A204.1 (cell line): ENCODE data around the gene CDH20.

Experiments
- FAIRE-seq: peaks from 2 replicates; lab custom pipeline; 2012; peaks lifted over from hg19 to GRCh38; lab: Jason Lieb, UNC

The CDH20 gene

DNA sequence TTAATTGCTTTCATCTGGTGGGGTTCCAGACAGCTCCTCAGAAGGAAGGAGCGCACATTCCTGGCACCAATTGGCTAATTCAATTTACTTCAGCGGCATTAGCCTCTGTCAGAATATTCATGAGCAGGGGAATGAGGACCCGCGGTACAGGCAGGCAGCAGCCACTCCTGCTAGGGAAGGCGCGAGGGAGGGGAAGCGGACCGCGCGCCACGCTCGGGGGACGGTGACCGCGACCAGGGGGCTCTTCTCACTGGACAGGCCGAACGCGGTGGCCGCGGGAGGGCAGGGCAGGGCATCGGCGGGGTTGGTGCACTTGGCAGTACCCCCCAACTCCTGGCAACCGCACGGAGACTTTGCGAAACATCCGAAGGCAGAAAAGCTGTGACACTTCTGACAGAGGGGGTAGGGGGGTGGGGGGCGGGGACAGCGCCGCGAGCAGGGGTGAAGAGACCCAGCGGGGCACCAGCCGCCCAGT is at the start of gene CDH20:
CDH20 (plus strand) TSS at position 160 of the 475 bp plus-strand sequence.
- FAIRE-seq = no peak

DNA sequence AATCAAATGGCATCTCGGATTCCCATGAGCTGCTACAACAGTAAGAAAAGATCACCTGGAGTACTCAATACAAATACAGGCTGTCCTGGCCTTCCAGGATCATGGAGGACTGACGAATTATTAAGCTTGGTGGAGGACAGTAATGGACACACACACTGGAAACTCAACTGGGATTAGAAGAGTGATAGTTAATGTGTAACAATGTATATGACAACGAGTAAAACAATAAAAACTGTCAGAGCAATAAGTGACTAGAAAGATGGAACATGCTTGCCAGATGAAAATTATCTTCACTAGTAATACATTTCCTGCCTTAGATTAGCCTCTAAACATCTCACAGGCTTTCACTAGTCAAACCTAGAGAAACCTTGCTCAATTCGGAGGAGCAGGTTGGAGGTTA is 49.2 kb upstream of the CDH20 start:
- no peak for FAIRE-seq

DNA sequence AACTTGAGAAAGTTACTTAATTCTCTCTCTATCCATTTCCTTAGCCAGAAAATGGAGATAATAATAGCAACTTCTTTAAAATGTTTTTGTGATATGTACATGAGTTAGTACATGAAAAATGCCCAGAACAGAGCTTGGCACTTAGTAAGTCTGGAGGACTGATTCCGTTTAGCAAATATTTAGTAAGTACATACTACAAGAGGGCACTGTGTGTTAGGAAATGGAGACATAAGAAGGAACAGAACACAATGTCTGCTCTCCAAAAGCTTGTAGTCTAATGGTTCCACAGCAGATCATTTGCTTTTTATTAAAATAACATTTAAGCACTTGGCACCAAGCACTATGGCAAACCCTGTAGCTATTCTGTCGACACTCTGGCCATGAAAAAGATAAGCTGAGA is 47.5 kb upstream of the CDH20 start:
- no peak for FAIRE-seq

DNA sequence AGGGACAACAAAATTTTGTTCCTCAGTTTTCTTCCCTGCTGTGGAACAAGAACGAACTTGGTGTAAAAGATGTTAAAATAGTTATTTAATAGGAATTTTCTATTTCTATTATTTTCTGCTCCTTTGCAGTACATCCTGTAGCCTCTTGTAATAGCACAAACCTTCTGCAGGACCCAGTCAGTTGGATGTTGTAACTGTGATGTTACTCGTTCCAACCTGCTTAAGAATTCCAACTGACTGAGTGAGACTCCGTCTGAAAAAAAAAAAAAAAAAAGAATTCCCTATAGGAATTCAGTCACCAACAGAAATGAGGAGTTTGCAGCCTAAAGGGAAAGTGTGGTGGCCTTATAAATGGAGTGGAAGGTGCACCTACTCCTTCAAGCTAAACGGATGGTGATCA is 46.4 kb upstream of the CDH20 start:
- FAIRE-seq = no peak

DNA sequence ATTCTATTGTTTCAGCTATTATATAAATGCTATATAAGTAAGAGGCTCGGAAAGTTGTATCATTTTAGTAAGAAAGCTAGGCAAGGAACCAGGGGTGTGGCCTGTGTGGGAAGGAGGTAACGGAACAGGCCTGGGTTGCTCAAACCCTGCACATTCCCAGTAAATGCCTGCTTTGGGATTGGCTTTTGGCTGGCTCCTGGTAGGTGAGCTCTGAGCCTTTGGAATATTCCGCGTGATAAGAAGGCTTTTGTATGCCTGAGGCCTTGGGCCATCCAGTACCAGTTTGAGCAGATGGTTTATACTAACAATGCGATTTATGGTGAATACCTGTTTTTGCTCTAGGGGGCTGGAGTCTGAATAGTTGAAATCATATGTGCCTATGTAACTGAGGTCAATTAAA is 42.6 kb upstream of the CDH20 start:
- FAIRE-seq = no peak

DNA sequence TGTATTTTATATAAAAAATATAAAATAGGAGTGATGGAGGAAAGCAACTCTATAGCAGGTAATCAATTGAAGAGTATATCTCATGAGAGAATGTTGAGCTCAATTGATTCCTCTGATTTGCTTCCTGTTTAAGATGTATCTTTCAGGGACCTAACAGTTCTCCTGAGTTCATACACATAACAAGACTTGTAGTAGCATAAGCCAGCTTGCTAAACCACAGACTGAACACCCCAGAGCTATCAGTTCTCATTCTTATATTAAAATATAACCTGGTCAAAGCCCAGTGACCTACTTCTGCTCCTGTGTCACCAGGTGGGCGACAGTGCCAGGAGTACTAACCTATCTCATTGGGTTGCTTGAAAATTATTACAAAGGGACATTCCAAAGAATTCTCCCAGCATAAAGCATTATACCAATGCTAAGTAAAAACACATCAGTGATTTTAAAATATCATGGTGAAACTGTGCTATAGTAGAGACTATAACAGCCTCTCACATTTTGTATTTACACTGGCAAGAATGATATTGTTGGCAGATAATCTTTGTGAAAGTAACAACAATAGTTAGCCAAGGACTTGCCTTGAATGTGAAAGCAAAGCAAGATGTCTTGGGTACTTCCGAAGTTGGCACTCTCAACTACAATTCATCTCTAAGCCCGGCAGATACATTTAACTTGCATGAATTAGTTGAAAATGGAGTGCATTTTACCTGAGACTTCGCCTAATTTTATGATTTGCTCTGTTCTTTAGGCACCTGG is 40.8 kb upstream of the CDH20 start:
- no peak for FAIRE-seq

DNA sequence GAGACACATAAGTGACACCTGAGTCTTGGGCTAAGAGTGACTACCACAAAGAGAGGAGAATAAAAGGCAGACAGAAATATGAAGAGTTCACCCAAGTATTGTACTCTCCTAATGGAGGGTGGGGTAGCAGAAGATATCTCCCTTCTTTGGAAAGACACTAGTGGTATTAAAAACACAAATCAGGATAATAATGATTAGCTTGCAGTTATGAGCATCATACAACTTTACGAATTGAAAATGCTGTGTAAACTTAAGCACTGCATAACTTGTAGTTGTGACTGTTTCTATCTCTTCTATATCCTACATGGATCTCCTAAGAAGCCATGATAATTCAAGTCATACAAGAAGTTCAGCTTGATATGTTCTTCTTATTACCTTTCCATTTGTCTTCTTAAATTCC is 38.1 kb upstream of the CDH20 start:
- no peak for FAIRE-seq

DNA sequence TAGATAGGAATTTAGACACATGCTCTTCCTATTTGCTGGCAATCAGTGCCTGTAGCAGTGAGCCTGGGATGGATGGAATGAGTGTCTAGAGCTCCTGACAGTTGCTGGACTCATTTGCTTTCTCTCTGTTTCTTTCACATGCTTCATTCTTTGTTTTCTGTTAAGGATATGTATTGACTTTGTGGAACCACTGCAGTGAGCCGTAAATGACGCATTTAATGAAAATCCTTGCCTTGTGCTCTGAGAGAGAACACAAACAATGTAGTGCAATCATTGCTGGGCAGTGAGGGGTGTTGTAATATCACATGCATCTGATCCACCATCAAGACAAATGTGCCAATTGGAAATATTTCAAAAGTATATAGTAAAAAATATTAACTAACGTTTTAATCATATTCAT is 25.2 kb upstream of the CDH20 start:
- FAIRE-seq = no peak

DNA sequence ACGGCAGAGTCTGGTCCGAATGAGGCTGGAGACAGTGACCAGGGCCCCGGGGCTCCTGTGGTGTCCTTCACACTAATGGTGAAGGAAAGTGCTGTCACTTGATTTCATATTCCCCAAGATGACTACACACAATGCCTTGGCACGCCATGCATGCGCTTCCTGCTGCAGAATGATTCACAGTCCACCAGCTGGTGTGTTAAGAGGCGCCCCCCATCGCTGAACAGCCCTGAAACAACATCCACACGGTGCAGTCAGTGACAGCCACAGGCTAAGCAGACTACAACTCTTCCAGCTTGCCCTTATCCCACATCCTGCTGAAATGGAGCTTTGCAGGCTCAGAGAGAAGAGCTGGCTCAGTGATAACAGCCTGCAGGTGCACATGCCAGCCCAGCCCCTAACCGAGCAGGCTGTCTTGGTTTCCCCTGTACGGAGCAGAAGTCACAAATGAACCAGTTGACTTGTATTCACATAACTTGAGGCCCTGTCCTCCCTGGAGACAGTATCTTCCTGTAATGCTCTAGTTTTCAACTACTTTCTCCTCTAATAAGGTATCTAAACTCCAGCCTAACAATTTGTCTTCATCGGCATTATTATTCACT is 24.3 kb upstream of the CDH20 start:
- FAIRE-seq = no peak

DNA sequence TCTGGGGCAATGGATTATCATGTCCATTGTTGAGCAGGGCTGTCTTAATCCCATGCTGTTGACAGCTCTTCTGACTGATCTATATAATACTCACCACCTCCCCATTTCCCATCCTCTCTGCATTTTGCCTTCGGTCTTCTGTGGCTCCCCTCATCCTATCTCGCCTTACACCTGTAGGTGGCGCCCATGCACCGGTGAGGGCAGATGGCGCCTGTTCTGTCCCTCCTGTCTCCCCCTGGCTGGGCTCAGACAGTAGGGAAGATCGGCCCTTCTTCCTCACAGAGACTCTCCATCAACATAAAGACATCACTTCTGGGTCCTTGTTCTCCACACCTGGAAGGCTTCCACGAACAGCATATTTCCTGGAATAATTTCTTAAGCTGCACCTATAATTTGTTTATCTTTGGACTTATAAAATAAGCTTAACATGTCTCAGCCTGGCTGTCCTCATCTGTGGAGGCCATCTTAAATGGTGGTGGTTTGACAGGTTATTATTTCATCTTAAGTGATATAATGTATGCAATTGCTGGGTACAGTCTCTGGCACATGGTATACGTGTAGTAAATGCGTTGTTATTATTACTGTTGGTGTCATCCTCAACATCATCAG is 10.9 kb upstream of the CDH20 start:
- no peak for FAIRE-seq

DNA sequence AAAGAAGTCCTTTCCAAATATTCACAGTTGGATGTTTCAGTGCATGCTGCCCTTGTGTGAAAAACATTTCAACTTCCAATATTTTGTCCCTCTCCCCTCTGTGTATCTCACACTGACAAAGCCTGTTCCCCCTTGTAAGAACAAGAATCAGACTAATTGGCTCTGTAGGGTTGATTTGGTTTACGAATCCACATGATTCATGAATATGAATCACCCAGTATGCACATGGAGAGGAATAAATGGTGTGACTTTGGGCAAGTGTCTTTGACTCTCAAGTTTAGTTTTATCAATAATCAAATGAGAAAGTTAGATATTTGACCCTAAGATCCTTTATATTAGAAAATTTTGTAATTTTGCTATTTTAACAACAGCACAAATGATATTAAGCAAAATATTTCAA is 9.3 kb upstream of the CDH20 start:
- no peak for FAIRE-seq

DNA sequence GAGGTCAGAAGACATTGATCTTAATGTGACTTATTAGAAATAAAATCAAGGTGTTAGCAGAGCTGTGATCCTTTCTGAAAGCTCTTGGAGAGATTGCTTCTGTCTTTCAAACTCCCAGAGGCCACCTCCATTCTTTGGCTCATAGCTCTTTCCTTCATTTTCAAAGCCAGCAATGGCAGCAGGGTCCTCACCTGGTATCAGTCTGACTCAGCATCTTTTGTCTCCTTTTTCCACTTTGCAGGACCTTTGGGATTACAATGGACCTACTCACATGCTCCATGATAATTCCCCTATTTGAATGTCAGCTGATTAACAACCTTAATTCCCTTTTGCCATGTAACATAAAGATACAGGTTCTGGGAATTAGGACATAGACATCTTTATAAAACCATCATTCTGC is 6.8 kb upstream of the CDH20 start:
- no peak for FAIRE-seq

DNA sequence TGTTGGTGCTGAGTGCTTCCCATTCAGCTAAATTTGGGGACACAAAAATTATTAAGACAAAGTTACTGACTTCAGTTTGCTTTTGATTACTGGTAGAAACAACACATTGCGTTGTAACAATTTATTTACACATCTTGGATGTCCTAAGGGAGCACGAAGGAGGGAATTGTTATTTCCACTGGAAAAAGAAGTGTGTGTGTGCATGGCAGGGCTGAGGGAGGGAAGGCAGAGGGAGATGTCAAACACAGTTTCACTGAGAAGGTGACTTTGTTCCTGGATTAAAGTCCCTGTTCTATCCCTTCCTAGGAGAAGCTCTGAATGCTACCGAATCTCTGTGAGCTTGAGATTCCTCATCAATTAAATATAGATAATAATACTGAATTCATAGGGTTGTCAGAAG is 3.8 kb upstream of the CDH20 start:
- no peak for FAIRE-seq

DNA sequence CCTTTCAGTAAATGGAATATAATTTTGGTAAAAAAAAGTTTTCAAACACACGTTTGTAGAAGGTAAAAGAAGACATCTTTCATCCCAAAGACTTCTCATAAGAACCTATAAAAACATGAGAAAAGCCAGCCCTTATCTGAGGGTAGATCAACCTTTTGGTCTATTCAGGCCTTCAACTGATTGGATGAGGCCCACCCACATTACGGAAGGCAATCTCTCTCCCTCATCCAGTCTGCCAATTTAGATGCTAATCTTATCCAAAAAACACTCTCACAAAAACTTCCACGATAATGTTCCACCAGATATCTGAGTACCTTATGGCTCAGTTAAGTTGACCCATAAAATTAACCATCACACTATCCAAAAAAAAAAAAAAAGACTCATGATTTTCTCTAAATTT is 2.2 kb upstream of the CDH20 start:
- FAIRE-seq = no peak

DNA sequence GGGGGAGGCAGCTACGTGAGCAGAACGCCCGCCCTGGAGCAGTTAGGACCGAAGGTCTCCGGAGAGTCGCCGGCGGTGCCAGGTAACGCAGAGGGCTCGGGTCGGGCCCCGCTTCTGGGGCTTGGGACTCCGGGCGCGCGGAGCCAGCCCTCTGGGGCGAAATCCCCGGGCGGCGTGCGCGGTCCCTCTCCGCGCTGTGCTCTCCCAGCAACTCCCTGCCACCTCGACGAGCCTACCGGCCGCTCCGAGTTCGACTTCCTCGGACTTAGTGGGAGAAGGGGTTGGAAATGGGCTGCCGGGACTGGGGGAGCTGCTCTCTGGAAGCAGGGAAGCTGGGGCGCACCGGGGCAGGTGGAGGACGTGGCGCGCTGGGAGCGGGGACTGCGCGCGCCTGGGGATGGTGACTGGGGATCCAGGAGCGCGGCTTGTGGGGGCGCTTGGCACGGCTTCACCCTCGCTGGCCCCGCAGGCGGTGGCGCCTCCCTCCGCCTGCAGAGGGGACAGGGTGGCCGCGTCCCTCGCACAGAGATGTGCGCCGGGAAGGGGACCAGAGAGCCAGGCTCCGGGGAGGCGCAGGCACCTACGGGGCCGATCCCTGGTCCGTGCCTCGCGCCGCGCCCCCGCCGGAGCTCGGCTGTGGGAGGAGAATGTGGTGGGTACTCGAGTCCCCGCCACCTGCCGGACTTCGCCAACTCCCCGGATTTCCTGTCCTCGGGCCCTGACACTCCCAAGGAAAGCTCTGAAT is 688 bp downstream of the CDH20 start:
- FAIRE-seq = no peak

DNA sequence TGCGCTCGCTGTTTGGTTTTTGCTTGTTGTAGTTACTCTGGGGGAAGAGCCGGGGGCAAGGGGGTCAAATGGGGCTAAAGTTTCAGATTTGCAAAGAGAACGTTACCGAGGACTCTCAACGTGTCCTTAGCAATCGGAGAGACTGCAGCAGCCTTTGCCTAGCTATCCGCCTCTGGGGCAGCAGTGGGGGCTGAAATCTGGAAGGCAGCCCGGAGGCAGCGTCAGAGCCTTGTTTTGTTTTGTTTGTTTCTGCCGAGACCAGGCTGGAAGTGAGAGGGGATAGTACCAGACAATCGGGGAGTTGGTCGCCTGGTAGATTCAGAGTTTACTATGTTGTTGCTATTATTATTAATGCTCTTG is 1.2 kb downstream of the CDH20 start:
- FAIRE-seq = no peak

DNA sequence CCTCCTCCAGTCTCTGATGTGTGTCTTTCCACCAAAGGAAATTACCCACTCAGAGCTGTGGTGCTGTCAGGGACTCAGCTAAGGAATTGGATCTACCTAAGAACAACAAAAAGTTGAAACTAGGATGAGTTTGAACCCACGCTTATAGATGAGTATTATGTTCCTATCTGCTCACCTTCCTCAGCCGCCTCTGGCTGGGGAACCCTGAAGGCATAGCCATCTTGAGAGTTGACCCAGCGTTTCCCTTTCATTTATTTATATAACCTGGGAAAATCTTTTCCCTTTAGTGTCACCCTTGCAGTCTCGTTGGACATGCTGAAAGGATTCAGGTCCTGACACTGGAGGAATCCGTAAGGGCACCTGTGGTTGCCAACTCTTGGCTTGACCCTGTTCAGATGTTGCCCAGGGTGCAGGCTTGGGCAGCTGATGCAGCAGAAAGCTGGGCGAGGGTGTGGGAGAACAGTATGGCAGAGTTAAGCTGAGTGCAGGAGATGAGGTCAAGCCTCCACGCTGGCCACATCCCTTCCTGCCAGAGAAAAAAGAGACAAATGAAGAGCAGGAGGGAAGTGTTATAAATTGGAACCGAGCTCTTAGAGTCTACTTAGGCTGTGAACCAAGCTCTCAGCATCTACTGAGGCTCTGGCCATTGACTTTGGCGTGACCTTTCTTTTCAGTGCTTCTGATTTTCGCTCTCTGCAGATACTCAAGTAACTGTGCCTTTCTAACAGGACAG is 1.9 kb downstream of the CDH20 start:
- no peak for FAIRE-seq

DNA sequence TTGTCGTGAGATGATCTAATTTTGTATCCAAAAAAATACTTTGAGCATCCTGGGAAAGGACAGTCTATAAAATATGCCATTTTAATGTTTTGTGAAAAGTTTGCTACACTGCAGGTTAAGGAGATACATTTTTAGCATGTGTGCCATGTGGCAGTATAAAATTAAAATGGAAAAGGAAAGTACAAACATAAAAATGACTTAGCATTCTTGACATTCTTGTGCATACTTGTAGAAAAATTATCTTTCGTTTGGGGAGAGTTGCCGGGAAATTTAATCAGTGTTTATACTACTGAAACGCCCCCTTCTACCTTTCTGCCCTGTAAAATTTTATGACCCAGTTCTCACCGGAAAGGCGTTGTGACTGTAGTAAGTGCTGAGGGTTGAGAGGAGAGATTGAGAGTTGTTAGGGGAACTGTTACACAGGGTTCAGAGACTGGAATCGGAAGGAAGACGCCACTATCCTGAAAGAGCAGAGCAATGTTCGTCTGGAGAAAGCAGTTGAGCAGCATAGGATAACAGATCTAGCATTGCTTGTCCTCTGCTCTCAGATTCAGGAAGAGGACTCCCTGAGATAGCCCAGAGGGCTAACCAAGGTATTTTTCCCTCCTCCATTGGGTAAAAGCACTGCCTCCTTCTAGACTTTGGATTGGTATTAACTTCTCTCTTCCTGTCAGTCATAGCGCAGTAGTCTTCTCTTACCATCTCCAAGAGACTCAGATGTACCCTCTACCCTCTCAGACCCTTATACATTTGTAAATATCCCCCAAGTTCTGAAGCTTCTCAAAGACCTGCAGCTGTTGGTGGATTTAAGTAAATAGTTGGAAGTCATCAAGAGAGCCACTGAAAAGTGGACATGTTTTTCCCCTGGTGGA is 2.7 kb downstream of the CDH20 start:
- no peak for FAIRE-seq

DNA sequence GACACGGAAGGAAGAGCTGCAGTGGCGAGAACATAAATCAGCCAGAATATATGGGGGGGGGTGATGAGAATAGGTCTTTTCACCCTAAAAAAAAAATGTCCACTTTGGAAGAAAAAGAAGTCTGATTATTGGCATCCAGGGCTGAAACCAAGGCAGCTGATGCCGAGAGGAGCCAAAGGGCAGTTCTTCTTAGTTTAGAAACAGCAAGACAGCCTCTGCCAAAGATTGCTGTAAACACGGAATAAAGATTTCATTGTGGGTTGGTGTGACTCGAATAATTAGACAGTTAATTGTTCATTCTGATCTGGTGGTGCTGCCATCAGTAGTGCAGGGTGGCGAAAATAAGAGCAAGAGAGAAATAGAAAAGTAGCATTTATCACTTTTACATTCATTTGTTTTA is 3.5 kb downstream of the CDH20 start:
- no peak for FAIRE-seq

DNA sequence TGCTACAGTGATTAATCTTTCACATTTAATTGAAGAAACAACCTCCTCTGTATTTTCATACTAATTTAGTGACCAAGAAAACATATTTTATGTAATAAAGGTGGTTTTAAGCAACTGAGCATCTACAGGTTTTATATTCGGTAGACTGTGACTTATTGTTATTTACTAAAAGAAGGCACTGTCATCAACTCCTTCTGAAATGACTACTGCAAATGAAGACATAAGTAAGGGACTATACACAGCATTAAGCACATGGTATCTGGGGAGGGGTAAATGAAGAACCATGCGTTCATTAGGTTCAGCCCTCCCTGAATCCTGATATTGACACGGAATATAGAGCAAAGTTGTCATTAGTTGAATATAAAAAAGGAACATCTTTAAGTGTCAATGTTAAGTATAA is 4.3 kb downstream of the CDH20 start:
- FAIRE-seq = no peak

DNA sequence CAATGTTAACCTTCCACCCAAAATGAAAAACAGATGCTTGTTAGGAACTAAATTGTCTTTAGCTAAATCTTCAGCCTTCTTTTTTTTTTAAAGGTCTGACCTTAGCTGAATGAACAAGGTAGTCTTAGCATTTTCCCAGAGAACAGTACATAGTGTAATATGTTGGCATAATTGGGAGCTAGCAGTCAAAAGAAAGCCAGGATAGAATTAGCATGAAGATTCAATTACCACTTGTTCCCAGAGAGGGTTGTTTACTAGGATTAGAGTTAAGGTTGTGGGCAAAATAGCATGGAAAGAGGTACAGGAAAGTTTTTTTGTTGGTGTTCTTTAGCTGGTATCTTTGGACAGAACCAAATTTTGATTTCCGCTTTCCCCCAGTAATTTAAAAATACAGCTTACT is 6.9 kb downstream of the CDH20 start:
- FAIRE-seq = no peak

DNA sequence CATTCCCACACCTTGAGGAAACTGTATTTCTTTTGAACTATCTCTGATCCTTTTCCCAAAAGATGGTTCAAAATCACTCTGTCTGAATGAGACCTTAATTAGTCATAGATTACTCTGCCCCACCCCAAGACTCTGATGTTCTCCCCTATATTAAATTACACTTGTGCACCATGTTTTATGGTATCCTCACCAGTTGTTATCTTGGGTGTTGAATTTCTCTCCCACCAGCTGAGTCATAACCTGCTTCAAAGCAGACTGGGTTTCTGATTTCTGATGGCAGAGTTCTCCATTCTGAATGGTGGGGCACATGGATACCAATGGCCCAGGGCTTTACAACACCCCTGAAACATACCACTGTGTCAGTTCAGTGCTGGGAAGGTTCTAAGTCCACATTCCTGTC is 15.0 kb downstream of the CDH20 start:
- FAIRE-seq = no peak
